HG02938 (cell line): ENCODE data around the gene ADORA2A.

Experiments
- ATAC-seq: cut with Tn5 transposase; IDR thresholded peaks from one replicate; pipeline ENCODE4 v1.9.1; 2021; ENCODE audit warnings: mild to moderate bottlenecking, moderate library complexity; ENCODE audit not compliant: unreplicated experiment

Gene ADORA2A

GRCh38 chr22:24445481-24446259 lies 18.3 kb downstream of the ADORA2A start:
- ATAC-seq: no peak

GRCh38 chr22:24446260-24446611 lies 18.8 kb downstream of the ADORA2A start:
- ATAC-seq: no peak

DNA sequence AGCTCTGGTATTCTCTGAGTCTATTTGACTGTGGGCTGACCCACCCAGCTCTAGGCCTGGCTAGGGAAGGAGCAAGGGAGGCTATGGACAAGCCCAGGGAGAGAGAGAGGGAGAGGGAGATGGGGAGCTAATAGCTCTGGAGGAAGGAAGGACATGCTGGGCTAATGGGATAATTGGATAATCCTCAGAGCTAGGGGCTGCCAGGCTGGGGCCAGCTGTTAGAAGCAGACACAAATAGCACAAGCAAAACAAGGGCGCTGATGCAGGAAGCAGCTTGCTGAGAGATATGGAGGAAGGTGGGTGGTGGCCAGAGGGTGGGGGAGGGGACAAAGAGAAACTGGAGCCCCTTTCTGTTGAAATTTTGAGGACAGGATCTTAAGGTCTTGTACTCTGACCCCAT lies 23.2 kb downstream of the ADORA2A start:
- no peak for ATAC-seq

DNA sequence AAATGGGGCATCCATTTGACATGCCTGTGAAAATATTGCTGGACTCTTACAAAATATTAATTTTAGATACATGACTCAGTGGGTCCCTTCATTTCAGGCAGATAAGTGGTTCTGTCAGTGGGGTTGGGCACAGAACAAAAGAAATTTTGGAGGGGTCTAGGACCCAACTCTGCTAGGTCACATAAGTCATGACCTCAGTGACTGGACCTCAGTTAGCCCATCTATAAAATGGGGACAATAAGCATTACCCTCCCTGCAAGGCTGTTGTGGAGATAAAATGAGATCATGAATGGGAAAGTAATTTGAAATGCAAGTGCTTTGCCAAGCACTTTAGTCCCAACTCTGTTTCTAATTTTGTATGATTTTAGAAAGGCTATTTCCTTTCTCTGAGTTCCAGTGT lies 23.8 kb downstream of the ADORA2A start:
- ATAC-seq: no peak

- ATAC-seq: no peak
Measured at GRCh38 chr22:24453853-24454252, 26.5 kb downstream of the ADORA2A start.

- no peak for ATAC-seq
Measured at GRCh38 chr22:24455039-24455438, 27.6 kb downstream of the ADORA2A start.

GRCh38 chr22:24455751-24456426 lies 28.5 kb downstream of the ADORA2A start:
- ATAC-seq: no peak

- ATAC-seq: no peak
Measured at GRCh38 chr22:24457894-24458420, 30.6 kb downstream of the ADORA2A start.

GRCh38 chr22:24459911-24460310 lies 32.5 kb downstream of the ADORA2A start:
- no peak for ATAC-seq

DNA sequence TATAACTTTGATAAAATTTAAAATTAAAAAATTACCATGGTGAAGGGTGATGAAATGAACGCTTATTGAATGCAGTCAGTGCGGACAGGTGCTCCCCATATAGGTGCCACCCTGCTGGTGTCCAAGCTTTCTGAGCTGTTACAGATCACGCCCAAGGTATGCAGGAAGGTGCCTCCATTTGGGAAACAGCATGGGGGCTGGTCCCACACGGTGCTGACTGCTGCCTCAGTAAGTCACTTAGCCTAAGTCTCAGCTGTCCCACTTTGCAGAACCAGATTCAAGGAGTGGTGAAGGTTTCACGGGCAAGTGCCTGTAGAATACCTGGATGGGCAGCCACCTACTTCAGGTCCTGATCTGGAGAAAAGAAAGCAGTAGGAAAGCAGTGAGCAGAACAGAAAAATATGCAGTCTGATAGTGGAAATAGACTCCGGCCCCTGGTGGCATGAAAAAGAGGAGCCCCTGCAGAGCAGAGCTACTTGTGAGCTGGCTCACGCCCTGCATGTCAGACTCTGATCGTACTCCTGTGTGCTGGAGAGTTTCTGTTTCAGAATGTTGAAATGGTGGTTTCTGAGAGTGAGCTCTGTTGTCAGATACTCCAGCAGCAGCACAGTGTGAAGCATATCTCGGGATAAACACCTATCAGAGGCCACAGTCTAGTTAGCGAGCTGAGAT lies 33.2 kb downstream of the ADORA2A start:
- no peak for ATAC-seq

GRCh38 chr22:24463071-24463760 lies 35.8 kb downstream of the ADORA2A start:
- no peak for ATAC-seq

GRCh38 chr22:24465566-24465965 lies 38.2 kb downstream of the ADORA2A start:
- no peak for ATAC-seq

DNA sequence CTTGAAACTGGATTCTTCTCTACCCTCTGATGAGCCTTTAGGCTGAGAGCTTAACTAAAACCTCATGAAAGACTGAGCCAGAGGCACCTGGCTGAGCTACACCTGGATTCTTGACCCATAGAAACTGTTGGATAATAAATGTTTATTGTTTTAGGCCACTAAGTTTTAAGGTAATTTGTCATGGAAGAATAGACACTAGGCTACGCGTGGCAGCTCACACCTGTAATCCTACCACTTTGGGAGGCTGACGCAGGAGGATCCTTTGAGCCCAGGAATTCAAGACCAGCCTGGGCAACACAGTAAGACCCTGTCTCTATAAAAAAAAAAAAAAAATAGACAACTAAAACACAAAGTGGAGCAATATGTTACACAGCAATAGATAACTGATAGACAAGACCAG lies 38.6 kb downstream of the ADORA2A start:
- ATAC-seq: no peak

- no peak for ATAC-seq
Measured at GRCh38 chr22:24466716-24467328, 39.4 kb downstream of the ADORA2A start.

- no peak for ATAC-seq
Measured at GRCh38 chr22:24467340-24467739, 39.9 kb downstream of the ADORA2A start.

- ATAC-seq: no peak
Measured at GRCh38 chr22:24471570-24471969, 44.2 kb downstream of the ADORA2A start.

DNA sequence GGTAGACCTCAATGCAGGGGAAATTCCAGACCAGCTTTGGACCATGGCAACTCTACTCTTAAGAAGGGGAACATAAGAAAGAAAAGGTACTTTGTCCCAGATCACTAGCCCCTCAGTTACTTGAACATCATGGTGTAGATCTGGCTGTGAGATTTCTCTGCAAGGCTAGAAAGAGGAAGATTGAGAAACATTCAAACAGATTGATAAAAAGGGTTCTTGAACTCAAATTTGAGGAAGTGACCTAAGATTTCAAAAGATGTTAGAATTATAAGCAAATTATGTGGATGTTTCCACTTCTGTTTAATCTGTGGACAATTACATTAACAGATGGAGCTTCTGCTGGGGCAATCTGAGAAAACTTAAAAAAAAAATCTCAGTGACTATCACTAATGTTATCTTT lies 45.9 kb downstream of the ADORA2A start:
- ATAC-seq: no peak

DNA sequence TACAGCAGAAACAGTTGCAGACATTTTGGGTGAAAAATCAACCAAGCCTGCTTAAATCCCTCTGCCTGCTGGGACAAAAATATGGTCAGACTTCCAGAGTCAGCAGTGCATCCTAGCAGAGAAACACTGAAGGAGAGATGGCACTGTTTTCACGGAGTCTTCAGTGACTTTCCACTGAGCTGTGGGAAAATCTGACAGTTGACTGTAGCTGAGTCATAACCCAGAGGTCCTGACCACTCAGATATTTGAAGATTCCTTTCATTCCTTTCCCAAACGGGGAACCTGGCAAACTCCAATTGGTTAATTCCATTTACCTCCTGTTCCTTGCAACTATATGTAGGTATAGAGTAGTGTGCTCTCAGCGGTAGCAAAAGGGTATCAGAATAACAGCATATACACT lies 46.8 kb downstream of the ADORA2A start:
- no peak for ATAC-seq

- no peak for ATAC-seq
Measured at GRCh38 chr22:24474649-24475255, 47.4 kb downstream of the ADORA2A start.

- ATAC-seq: no peak
Measured at GRCh38 chr22:24481641-24482040, 54.2 kb downstream of the ADORA2A start.
